ENCODE measurements around the gene ABCB8. TPM values are rescaled to one million over a fixed set of nuclear protein-coding genes. Genes with fewer than 3 reads are reported as not detected.

The ABCB8 gene
- total and polyA plus RNA-seq, 12 donors = 16.7 to 42.2 (median 24.6) TPM

DNA sequence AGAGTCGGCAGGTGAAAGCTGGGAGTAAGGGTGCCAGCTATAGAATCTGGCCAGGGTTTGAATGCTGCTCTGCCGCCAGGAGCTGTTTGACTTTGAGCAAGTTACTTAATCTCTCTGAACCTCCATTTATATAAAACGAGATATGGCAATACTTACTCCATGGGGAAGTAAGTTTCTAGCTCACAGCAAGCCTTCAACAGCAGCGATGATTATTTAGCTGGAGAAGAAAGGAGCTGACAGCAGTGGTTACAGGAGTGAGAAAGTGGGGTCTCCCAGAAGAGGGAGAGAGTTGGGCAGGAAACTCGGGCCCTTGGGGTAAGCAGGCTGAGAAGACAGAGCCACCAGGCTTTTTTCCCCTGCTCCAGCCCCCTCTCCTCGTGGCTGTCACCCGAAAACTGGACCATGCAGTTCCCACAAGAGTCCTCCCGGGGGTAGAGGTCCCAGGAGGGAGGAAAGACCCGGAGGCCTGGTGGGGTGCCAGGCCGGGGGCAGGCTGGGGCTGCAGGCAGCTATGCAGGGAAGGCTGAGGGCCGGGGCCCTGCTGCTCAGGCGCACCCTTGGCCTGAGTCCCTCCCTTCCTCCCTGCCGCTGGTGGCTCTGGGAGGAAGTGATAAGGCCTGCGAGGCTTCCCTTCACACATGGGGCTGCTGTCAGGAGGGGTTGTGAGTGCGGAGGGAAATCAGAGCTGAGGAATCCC, 34.0 kb upstream of the ABCB8 start:
- whole genome bisulfite sequencing, 2 donors = 16 to 18% methylated on average over 15 of the region's 15 CpGs
- Histone ChIP-seq H3K27me3 (no peaks in the 10 kb centered on the region), H3K4me3 (peak overlapping the region; percentile 28 to 66 (median 57)), H3K36me3 (peaks cover 0 to 21% (median 0%) of the 10 kb centered on the region in 9 donors), H3K27ac (peak overlapping the region; percentile 48 to 93 (median 86)), H3K9me3 (peaks cover 0 to 18% (median 0%) of the 10 kb centered on the region in 11 donors), H3K4me1 (peaks cover 2 to 63% (median 34%) of the 10 kb centered on the region in 9 donors)
- peak; percentile 72 to 82 for DNase-seq
- ATAC-seq = peak; percentile 74 to 88 (median 84)
- TF ChIP-seq, protein P1, sequence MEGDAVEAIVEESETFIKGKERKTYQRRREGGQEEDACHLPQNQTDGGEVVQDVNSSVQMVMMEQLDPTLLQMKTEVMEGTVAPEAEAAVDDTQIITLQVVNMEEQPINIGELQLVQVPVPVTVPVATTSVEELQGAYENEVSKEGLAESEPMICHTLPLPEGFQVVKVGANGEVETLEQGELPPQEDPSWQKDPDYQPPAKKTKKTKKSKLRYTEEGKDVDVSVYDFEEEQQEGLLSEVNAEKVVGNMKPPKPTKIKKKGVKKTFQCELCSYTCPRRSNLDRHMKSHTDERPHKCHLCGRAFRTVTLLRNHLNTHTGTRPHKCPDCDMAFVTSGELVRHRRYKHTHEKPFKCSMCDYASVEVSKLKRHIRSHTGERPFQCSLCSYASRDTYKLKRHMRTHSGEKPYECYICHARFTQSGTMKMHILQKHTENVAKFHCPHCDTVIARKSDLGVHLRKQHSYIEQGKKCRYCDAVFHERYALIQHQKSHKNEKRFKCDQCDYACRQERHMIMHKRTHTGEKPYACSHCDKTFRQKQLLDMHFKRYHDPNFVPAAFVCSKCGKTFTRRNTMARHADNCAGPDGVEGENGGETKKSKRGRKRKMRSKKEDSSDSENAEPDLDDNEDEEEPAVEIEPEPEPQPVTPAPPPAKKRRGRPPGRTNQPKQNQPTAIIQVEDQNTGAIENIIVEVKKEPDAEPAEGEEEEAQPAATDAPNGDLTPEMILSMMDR (IDR thresholded peaks at IDR 0.05) = no peak
- intact Hi-C loops (cut with DNase I) = no loop called here

- H3K27me3 ChIP-seq = no peaks in the 10 kb centered on the region
- intact Hi-C loops (cut with DNase I) = no loop called here
- peaks cover 0 to 56% (median 27%) of the 10 kb centered on the region in 9 donors for H3K4me1 ChIP-seq
- H3K27ac ChIP-seq = peak overlapping the region in 9 of 10 donors; percentile 75 to 93 (median 87)
- peaks cover 0 to 22% (median 0%) of the 10 kb centered on the region in 9 donors for H3K36me3 ChIP-seq
- DNase-seq = no peak
- WGBS, 2 donors = 23 to 25% methylated on average over 19 of the region's 19 CpGs
- peak overlapping the region; percentile 28 to 66 (median 57) for H3K4me3 ChIP-seq
- peaks cover 0 to 15% (median 0%) of the 10 kb centered on the region in 11 donors for H3K9me3 ChIP-seq
- ATAC-seq = no peak
- TF ChIP-seq, protein P1 (IDR thresholded peaks at IDR 0.05) = no peak
These were observed 33.3 kb upstream of the ABCB8 start for GRCh38 chr7:150994838-150995510.

GRCh38 chr7:150996376-150997074, 31.7 kb upstream of the ABCB8 start:
- peaks cover 0 to 38% (median 0%) of the 10 kb centered on the region in 9 donors for H3K36me3 ChIP-seq
- ATAC-seq (no peak), DNase-seq (no peak)
- H3K9me3 ChIP-seq = no peaks in the 10 kb centered on the region
- TF ChIP-seq, protein P1 (IDR thresholded peaks at IDR 0.05) = no peak
- peak overlapping the region in 2 of 10 donors; percentile 28 to 47 for H3K27ac ChIP-seq
- intact Hi-C loops (cut with DNase I) = no loop called here
- peaks cover 0 to 48% (median 27%) of the 10 kb centered on the region in 9 donors for H3K4me1 ChIP-seq
- H3K27me3 ChIP-seq = no peaks in the 10 kb centered on the region
- WGBS, 2 donors = 43 to 53% methylated on average over 31 of the region's 31 CpGs
- H3K4me3 ChIP-seq = peak overlapping the region in 4 of 10 donors; percentile 2 to 12 (median 9)

DNA sequence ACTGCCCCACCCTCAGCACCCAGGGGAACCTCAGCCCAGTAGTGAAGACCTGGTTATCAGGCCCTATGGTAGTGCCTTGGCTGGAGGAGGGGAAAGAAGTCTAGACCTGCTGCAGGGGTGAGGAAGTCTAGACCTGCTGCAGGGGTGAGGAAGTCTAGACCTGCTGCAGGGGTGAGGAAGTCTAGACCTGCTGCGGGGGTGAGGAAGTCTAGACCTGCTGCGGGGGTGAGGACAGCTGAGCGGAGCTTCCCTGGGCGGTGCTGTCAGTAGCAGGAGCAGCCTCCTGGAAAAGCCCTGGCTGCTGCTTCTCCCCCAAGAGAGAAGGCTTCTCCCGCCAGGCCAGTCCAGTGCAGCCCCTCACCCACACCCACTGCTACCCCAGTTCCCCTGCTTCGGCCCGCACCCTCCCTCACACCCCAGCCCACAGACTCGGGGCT, 31.2 kb upstream of the ABCB8 start:
- Histone ChIP-seq H3K27me3 (no peaks in the 10 kb centered on the region), H3K27ac (peak overlapping the region in 2 of 10 donors; percentile 28 to 47), H3K4me3 (peak overlapping the region in 1 of 10 donors; percentile 10), H3K36me3 (peaks cover 0 to 44% (median 0%) of the 10 kb centered on the region in 9 donors), H3K9me3 (no peaks in the 10 kb centered on the region), H3K4me1 (peaks cover 0 to 44% (median 27%) of the 10 kb centered on the region in 9 donors)
- no peak for DNase-seq
- WGBS, 2 donors = 76 to 79% methylated on average over 6 to 8 of the region's 8 CpGs
- no peak for ATAC-seq
- TF ChIP-seq, protein P1 (IDR thresholded peaks at IDR 0.05) = no peak
- intact Hi-C loops (cut with DNase I) = no loop called here
